GM18499 (cell line): ENCODE data around the gene TJP1.
"Not testable (repeated sequence)": the region's sequence is repeated elsewhere in the genome, so short reads cannot be mapped to it uniquely, and the experiment has no call there.

Experiments
- ATAC-seq: cut with Tn5 transposase; IDR thresholded peaks from one replicate; pipeline ENCODE4 v1.9.1; 2021; ENCODE audit warnings: moderate number of reproducible peaks; ENCODE audit not compliant: insufficient read depth, unreplicated experiment

TJP1 gene

DNA sequence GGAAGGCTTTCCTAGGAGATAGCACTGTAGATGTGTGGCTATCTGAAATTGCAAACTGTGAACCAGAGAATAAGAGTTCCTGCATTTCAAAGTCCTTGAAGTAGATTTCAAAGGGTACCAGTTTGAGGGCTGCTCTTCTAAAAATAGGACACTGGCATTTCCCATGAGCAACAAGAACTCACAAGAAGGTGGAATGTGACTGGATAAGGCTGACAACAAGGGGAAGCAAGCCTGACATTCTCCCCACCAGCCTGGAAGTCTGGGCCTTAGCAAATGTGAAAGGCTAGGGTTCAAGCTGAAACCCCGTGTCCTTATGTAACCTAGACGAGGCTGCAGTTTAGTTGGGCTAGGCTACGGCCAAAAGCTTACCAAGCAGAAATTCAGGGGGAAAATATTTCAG, 18.7 kb upstream of the TJP1 start:
- no peak for ATAC-seq

DNA sequence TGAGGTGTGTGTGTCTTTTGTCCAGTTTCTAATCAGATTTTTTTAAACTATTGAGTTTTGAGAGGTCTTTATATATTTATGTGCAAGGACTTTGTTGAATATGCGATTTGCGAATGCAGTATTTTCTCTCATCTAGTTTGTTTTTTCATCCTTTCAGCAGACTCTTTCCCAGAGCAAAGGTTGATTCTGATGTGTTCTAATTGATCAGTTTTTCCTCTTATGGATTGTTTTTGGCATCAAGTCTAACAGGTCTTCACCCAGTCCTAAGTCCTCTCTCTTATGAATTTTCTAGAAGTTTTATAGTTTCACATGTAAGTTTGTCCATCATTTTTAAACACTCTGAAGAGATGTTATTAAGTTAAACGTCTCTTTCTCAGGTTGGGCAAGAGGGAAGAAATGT, 17.8 kb upstream of the TJP1 start:
- no peak for ATAC-seq

DNA sequence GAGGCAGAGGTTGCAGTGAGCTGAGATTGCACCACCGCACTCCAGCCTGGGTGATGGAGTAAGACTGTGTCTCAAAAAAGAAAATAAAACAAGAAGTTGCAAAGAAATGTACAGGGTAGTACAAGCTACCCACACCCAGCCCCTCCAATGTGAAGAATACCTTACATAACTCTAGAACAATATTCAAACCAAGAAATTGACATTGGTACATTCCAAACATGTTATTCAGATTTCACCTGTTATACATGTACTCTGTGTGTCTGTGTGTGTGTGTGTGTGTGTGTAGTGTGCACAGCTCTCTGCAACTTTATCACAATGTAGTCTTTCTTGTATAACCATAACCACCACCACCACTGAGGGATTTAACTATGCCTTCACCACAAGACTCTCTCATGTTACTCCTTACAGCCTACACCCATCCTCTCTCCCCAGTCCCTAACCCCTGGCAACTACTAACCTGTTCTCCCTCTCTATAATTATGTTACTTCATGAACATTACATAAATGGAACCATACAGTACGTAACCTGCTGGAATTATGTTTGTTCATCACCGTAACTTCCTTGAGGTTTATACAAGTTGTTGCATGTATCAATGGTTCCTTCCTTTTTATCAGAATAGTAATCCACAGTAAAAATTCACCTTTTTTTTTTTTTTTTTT, 16.2 kb upstream of the TJP1 start:
- no peak for ATAC-seq

DNA sequence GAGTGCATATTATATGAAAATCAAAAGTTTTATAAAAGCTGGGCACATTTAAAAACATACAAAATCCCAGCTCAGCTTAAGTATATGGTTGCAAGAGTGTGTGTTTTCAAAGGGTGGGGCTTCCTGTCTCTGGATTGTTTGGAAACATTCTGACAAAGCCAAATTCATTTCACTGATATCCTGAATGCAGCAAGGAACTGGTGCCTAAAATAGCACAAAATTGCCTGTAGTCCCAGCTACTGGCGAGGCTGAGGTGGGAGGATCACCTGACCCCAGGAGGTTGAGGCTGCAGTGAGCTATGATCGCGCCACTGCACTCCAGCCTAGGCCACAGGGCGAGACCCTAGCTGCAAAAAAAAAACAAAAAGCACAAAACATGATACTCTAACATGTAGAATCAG, 13.0 kb upstream of the TJP1 start:
- ATAC-seq = no peak

DNA sequence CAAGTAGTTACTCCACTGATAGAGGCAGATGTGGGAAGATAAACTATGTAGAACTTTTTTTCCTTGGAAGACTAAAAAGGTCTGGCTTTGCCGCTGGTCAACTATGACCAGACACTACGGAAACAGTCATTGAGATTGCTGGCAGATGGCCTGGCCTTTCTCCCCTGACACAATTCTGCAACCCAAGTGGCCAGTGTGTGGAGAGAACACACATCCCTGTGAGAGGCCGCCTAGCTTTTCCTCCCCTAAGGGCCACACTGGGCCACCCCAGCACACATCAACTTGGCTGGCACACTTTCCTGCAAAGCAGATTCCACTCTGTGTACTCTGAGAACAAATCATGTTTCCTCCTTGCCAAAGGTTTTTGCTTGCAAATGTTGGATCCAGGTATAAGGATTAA, 10.4 kb upstream of the TJP1 start:
- no peak for ATAC-seq

DNA sequence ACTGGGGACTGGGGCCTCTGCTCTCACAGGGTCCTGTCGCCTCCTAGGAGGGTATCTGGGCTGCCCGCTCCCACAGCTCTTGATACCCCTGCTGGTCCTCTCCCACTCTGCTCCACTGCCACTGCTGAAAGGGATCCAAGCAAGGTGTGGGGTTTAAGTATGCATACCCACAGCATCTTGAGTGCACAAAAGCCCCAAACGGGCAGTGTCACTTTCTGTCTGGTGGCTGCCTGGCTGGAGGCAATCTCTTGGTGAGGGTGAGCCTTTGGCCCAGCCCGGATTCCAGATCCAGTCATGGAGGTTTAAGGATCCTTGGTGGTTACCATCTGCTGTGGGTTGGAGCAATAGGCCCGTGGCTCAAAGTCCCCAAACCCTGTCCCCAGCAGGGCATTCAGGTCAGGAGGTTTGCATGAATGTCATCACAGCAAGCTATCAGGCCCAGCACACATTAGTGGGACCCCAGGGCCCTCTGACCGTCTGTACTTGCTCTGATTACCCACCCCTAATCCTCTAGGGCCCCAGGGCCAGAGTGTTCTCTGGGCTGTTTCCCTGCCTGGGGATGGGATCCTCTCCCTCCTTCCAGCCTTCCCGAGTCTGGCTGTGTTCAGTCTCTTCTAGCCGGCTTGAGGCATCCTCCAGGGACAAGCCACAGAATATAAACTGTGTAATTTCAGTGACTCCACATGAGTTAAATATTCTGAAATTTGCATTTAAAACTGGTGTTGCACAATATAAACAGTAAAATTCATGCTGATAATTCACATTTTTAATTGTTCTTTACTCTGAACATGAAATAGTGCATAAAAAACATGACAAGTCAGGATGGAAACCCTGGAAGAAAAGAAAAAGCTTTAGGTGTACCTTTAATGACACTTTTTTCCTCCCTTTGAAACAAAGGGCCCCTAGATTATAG, 4.9 kb upstream of the TJP1 start:
- no peak for ATAC-seq

DNA sequence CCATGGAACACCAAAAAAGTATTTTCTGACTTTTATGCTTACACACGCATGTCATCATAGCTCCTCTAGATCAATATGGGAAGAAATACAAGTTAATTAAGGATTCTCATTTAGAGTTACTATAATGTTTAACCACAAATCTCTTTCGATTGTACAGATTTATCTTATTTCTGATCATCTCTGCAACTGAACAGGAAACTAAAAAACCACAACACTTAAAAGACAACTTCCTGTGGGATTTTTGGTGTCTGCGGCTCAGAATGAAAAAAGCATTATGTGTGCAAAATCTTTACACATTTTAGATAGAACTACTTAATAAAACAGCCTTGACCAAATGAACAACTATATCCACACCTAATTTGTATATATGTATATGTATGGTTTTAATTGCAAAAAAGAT, 3.0 kb upstream of the TJP1 start:
- ATAC-seq = no peak

DNA sequence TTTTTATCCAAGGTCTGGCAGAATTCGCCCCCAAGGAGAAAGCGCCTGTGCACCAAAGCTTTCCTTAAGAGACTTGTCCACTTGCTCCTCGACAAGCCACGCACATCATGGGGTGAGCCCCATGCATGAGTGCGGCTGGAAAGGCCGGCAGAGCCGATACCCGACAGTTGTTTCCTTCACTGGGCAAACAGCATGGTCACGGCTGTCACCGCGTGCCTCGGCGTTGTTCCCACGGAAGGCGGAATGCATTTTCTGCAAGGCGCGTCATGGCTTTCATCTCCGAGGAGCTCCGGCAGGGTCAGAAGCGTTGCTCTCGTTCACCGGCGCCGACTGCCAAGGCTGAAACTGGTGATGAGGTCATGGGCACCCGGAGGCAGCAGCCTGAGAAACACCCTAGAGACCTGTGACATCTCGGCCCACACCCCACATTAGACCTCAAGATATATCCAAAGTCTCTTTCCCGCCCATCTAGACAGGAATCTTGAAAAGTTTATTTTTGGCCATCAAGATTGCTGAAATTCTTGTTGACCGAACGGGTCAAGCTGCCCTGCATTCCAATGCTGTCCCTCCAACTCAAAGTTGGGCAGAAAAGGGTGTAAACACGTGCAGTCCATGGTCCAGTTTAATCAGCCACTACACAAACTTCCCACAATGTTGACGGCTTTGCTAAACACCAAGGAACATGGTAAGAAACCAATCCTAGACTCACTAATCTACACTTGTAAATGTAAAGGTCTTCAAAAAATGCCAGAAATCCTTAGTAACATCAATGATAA, 604 bp upstream of the TJP1 start:
- no peak for ATAC-seq

DNA sequence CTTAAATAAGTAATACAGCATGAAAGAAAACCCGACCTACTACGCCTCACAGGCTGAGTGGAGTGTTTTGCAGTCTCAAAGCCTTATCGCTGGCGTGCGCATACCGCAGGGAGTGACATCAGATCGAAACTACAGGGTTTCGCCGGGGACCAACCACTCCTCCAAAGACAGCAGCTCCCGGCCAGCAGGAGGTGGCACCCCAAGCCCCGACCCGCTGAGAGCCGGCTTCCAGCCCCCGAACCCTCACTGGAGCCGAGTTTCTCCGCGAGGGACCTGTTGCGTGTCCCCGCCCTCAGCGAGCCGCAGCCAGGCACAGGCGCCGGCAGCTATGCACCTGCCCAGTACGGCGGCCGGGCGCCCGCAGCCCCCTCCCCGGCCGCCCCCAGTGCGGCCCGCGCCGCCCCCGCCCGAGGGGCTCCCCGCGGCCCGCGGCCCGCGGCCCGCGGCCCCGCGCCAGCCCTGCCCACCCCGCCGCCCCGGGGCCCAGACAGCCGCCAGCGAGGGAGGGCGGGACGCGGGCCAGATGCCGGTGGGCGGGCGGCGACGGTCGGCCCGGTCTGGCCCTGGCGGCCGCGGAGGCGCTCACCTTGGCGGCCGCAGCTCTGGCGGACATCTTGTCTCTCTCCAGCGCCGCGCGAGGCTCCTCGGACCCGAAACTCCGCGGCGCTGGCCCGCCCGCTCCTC, 710 bp downstream of the TJP1 start:
- no peak for ATAC-seq

DNA sequence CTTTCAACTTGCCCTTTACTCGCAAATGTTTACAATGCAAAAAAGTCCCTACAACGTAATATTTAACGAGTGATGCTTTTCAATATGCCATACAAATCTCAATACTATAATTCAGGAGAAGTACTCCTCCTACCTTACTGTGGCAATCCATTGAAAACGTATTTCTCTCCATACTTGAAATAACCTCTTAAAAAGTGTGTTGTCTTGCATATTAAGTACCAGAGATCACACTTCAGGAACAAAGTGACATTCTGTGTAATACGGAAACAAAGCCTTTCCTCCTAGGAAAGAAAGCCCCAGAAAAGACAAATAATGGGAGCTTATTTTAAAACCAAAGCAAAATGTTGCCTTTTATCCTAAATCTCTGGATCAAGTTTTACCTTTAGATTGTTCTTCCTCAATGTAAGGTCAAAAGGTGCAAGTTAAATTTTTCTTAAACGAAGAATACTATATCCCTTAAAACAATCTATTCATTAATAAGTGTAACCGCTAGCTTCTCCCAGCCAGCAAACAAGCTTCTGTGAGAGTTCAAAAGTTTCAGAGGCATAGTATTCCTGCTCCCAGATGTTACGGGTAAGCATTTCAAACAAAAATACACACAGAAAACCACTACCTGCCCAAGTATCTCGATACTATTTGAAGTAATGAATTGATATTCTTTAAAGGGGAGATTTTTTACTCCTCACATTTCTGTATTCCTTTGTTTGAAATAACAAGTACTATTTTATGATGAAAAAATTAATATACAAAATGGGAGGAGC, 1.7 kb downstream of the TJP1 start:
- ATAC-seq = no peak

DNA sequence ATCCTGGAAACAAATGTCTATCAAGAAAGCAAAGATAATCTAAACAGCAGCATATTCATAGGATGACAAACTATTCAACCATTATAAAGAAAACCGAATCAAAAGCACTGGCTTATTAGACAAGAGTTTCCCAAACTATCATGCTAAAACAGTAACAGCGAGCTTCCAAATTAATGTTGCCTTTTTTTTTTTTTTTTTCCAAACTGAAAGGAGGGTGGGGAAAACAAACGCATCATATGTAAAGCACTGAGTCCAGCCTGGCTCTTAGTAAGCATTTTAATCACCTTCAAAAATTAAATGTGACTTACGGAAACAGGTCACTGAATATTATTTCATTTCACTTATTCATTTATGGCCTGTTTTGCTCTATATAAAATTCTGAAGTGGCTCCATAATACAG, 2.3 kb downstream of the TJP1 start:
- no peak for ATAC-seq

DNA sequence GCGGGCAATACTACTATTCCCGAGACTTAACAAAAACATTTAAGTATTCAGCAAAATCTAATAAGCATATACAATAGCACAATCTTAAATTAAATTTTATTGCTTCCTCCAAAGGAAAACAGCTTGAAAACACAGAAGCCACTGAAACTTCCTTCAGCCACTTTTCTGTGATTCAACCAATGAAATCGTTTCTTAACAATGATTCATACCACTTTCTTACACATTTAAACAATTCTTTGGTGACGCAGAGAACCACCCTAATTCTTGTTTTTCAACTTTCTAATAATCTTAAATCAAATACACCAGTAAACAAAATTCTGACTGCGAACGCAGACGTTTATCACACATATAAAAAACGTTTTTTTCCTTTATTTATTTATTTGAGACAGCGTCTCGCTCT, 4.1 kb downstream of the TJP1 start:
- ATAC-seq = no peak

DNA sequence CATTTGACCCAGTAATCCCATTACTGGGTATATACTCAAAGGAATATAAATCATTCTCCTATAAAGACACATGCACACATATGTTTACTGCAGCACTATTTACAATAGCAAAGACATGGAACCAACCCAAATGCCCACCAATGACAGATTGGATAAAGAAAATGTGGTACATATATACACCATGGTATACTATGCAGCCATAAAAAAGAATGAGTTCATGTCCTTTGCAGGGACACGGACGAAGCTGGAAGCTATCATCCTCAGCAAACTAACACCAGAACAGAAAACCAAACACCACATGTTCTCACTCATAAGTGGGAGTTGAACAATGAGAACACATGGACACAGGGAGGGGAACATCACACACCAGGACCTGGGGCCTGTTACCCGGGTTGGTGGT, 4.8 kb downstream of the TJP1 start:
- not testable (repeated sequence) for ATAC-seq

DNA sequence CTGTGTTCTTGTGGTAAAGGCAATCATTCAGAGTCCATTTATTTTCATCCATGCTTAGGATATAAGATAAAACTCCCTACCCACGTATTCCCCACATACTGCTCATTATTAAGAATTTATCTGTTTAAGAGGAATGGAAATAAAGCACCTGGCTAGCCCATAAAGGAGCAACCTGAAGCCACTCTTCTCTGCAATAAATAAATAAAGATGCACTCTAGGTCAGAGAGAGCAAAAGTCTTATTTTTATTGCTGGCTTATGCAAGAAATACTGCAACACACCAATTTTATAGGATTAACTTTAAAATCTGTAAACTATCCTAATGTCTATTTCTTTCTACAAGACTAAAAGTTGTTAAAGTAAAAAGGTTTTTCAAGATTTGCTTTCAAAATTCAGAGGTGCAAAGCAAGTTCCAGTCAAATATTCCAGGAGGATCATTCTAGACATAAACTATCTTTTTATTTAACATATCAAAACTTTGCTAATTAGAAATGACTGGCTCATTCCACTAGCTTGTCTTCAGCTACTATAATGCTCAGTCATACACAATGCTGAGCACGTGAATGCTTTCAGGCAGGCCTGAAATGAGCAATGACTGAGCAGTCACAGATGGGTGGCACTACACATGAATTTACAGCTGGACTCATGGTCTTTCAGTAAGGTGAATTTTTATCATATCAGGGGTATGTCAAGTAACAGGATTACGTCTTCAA, 7.1 kb downstream of the TJP1 start:
- ATAC-seq = no peak

DNA sequence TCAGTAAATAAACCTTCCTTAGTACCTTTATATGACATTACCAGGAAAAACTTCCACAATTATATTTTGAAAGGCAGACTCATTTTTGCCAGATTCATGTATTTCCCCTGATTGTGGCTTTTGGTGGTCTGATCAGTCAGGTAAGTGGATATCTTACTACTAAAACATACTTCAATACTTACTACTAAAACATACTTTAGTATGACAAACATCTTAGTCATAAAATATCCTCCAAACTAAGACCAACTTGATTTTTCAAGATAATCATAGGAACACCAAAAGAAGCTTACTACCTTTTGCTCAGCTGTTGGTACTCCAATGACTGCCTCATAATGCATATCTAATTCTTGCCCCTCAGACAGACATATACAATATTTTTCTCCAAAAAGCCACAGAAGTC, 9.3 kb downstream of the TJP1 start:
- no peak for ATAC-seq

DNA sequence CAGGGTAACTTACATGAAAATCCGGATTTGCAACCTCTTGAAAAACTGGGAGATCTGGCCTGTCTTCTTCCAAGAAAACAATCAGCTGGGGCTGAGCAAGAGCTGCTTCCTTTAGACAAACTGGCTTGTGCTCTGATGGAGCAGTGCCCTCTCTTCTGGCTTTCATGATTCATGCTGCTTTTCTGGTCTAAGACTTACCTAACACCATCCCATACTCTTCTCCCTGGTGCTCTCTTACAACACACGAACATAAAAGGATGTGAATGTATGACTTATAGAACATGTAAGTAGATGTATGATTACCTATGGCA, 9.9 kb downstream of the TJP1 start:
- no peak for ATAC-seq

DNA sequence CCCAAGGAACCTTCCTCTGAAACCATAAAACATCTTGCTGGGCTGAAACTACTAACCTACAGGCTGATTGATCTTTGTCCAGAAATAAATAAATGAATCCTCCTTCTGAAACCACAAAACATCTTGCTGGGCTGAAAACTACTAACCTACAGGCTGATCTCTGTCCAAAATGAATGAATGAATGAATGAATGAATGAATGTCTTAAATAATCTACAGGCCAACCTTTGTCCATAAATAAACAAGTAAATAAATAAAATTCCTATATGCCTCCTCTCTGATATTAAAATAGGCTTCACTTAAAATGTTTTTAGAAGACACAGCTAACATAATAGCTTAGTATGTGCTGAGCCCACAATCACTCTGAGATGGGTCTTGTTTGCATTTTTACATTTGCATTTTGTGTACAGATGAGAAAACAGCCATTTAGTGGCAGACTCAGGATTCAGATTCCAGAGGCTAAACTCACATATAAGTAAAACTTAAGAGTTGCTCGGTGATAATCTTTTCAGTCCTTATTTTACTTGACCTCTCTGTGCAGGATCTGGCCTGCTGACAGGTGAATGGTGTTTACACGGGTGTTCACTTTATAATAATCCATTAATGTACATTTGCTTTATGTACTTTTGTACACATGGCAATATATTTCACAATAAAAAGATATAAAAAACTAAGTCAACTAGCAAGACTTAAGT, 10.4 kb downstream of the TJP1 start:
- no peak for ATAC-seq

DNA sequence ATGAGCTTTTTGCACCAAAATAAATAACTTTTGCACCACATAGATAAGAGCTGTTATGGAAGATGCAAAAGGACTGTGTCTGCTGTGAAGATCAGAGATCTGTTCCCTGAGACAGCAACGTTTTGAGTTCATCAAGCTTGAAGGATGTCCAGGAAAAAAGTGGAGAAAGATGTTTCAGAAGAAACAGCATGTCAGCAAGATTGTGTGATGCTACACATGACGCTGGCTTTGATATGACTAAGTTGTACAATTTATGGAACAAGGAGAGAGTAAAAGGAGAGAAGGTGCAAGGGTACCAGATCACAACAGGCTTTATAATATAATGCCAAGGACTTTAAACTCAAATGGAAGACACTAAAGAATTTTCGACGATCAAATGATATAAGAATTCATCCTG, 16.6 kb downstream of the TJP1 start:
- no peak for ATAC-seq
